ENCODE measurements around the gene MBLAC1. TPM values are rescaled to one million over a fixed set of nuclear protein-coding genes. Genes with fewer than 3 reads are reported as not detected.

The MBLAC1 gene
- total and polyA plus RNA-seq, 12 donors, result 1.2 to 3.5 (median 2.1) TPM

DNA sequence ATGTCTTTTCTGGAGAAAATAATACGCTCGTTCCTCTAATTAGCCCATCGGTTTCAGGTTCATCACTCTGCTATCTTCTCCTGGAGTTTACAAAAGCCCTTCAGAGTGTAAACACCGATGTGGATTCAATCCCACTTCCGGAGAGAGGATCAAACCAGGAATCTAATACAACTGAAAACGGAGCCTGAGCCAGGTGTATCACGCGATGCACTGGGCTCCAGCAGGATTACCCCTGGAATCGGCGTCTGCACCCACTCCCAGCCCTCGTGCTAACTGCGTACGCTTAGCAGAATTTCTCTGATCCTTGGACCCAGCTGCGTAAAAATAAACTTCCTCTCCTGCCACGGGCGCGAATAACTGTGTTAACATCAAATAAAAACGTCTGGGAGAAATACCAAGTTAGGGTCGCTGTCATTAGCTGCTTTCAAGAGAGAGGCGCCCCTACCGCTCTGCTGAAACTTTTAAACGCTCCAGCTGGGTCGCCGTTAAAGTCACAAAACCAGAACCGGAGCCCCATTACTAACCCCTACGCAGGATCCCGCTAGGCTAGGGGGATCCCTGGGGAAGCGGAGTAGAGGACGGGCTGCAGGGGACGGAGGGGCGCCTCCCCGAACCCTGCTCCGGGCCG, 45.7 kb upstream of the MBLAC1 start:
- Histone ChIP-seq H3K4me3 (peak overlapping the region; percentile 71 to 99 (median 90)), H3K27me3 (no peaks in the 10 kb centered on the region), H3K9me3 (no peaks in the 10 kb centered on the region), H3K36me3 (peaks cover 0 to 43% (median 23%) of the 10 kb centered on the region in 9 donors), H3K27ac (peak overlapping the region; percentile 65 to 96 (median 89)), H3K4me1 (peaks cover 7 to 42% (median 32%) of the 10 kb centered on the region in 9 donors)
- ATAC-seq (no peak), DNase-seq (no peak)
- TF ChIP-seq, protein P1, sequence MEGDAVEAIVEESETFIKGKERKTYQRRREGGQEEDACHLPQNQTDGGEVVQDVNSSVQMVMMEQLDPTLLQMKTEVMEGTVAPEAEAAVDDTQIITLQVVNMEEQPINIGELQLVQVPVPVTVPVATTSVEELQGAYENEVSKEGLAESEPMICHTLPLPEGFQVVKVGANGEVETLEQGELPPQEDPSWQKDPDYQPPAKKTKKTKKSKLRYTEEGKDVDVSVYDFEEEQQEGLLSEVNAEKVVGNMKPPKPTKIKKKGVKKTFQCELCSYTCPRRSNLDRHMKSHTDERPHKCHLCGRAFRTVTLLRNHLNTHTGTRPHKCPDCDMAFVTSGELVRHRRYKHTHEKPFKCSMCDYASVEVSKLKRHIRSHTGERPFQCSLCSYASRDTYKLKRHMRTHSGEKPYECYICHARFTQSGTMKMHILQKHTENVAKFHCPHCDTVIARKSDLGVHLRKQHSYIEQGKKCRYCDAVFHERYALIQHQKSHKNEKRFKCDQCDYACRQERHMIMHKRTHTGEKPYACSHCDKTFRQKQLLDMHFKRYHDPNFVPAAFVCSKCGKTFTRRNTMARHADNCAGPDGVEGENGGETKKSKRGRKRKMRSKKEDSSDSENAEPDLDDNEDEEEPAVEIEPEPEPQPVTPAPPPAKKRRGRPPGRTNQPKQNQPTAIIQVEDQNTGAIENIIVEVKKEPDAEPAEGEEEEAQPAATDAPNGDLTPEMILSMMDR (IDR thresholded peaks at IDR 0.05), result no peak
- intact Hi-C loops (cut with DNase I), result loop anchor here in 6 of 10 donors (1.0 to 10.0 kb wide), 7 partner anchors 34 to 166 kb away; partner anchors contain the start of genes TRIM4 (in 2 of the 6), MBLAC1 (in 1 of the 6) and ZSCAN21 (in 1 of the 6)
- 1% methylated on average over 34 of the region's 34 CpGs for WGBS, 2 donors

DNA sequence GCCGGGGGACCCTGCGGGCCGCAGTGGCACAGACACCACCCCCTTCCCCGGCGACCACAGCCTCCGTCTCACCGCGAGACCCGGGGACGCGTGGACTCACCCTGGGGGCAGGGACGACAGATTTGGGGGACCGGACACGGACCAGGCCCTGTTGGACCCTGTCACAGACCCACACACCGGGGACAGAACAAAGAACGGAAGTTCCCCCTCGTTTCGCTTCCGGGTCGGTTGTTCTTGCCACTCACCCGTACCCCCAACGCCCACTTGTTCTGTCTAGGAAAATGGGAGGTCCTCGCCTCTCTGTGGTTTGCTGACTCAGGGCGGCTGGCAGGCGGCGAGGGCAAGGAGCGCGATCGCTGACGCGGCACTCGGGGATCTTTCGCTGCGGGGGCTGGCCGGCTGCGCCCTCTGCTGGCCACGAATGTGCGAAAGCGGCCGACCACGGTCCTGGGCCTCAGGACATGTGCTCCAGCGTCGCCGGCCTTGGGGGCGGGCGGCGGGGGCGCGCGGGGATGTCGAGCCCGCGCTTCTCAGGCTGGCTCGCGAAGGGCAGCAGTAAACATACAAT, 45.1 kb upstream of the MBLAC1 start, which contains the start of gene ZNF3:
Gene ZNF3, minus strand, starts transcription at position 189 of the 568 bp plus-strand sequence. CDS start 4,366 bp downstream, outside the sequence.
- DNase-seq (peak; percentile 98 to 99), ATAC-seq (peak; percentile 96 to 98 (median 96))
- Histone ChIP-seq H3K4me3 (peak within 1 kb of the TSS; percentile 71 to 99 (median 90)), H3K27me3 (no peaks in the 10 kb centered on the region), H3K4me1 (peaks cover 7 to 42% (median 35%) of the 10 kb centered on the region in 9 donors), H3K36me3 (peaks cover 0 to 37% (median 18%) of the 10 kb centered on the region in 9 donors), H3K9me3 (no peaks in the 10 kb centered on the region), H3K27ac (peak within 1 kb of the TSS; percentile 65 to 96 (median 89))
- intact Hi-C loops (cut with DNase I), result loop anchor here in 6 of 10 donors (1.0 to 10.0 kb wide), 8 partner anchors 34 to 167 kb away; partner anchors contain the start of genes TRIM4 (in 2 of the 6), MBLAC1 (in 1 of the 6) and ZSCAN21 (in 1 of the 6)
- TF ChIP-seq, protein P1 (IDR thresholded peaks at IDR 0.05), result peak; percentile 85 to 99 (median 95)
- 1% methylated on average over 54 to 55 of the region's 55 CpGs for WGBS, 2 donors

DNA sequence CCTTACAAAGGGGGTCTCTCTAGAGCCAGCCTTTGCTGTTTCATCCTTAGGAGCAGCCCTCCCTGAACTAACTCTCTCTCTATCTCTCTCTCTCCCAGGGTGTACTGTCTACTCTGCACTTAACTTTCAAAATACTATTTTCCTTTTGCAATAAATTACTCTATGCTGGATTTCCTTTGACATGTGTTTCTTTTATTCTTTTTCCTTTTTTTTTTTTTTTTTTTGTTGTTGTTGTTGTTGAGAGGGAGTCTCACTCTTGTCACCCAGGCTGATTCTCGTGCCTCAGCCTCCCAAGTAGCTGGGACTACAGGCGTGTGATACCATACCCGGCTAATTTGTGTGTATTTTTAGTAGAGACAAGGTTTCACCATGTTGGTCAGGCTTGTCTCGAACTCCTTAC, 43.8 kb upstream of the MBLAC1 start:
- intact Hi-C loops (cut with DNase I), result loop anchor here in 6 of 10 donors (2.0 to 10.0 kb wide), 6 partner anchors 36 to 168 kb away; partner anchors contain the start of genes TRIM4 (in 2 of the 6) and ZSCAN21 (in 1 of the 6)
- H3K36me3 ChIP-seq, result peaks cover 0 to 23% (median 5%) of the 10 kb centered on the region in 9 donors
- WGBS, 2 donors, result 53 to 58% methylated on average over 4 of the region's 4 CpGs

More for the DNA sequence above, 43.8 kb upstream of the MBLAC1 start:
- TF ChIP-seq, protein P1 (IDR thresholded peaks at IDR 0.05), result no peak
- no peak for ATAC-seq
- Histone ChIP-seq H3K4me3 (peak overlapping the region in 2 of 10 donors; percentile 71 to 94), H3K9me3 (no peaks in the 10 kb centered on the region), H3K27me3 (no peaks in the 10 kb centered on the region), H3K27ac (peak overlapping the region in 8 of 10 donors; percentile 37 to 96 (median 89)), H3K4me1 (peaks cover 7 to 46% (median 37%) of the 10 kb centered on the region in 9 donors)
- DNase-seq, result no peak

Measured in heart right ventricle (tissue), 16 donors.